GM19455 (cell line): ENCODE results near the gene RNMT.
"Not testable (repeated sequence)": the region's sequence is repeated elsewhere in the genome, so short reads cannot be mapped to it uniquely, and the experiment has no call there.

Source experiments
- ATAC-seq: cut with Tn5 transposase; IDR thresholded peaks from one replicate; pipeline ENCODE4 v1.9.1; 2021; ENCODE audit not compliant: unreplicated experiment

Gene RNMT

DNA sequence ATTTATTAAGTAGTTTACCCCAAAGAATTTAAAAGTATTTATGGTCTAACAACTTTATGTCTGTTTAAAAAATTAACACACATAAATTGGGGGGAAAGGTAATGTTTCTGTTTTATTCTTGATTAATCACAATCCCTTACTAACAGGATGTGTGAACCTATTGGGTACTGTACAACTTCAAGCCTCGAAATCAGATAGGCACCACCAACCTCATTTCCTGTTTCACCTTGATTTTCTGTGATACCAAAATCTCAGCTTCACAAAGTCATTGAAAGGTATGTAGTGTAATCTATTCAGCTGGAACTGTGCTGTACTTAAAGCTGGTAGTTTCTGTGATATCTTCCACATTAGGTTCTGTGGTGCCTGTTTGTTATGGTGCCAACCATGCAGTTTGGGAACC is 4.0 kb downstream of the RNMT start:
- no peak for ATAC-seq

DNA sequence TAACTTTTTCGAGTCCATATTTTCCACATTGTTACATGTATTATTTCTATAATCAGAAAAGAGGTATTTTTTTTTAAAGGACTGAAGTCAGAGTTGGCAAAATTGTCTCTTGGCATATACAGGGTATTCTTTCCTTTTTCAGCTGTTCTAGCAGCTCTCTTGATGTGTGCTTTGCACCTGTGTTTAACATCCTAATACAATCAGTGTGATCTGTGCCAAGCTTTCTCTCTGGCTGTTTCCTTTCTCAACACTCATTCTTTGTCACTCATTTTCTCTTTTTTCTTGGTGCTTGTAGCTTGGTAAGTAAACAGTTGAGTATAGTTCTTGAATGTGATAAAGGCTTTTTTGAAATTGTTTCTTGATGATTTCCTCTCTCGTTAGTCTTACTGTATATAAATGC is 9.2 kb downstream of the RNMT start:
- ATAC-seq, result no peak

DNA sequence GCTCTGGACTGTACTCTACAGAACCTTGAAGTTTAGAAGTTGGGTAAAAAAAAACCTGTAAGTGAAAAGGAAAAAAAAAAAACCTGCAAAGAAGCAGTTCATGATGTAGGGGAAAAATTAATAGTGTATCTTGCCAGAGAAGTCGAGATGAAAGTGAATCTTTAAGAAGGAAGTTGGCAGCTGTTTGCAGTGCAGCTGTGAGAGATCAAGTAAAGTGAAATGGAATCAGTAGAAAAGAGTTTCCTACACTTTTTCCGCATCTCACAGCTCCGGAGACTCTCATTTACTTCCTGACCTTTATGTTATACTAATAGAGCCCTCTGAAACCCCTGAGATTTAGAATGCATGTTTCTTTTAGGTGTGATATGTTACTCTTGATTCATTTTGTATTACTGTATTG is 19.2 kb downstream of the RNMT start:
- no peak for ATAC-seq

DNA sequence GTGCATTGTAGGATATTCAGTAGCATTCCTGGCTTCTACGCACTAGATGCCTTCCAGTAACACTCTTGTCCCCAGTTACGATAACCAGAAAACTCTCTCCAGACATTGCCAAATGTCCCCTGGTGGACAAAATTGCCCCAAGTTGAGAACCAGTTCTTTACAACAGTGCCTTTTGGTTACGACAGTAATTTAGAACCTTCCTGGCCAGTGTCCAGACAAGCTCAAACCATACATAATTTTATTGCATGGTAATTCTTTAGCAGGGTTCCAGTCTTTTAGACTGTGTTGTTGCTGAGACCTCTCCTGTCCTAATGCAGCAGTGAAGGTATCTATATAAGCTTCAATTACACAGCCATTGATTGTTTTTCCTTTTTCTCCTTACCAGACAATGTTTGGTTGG is 20.2 kb downstream of the RNMT start:
- ATAC-seq, result no peak

DNA sequence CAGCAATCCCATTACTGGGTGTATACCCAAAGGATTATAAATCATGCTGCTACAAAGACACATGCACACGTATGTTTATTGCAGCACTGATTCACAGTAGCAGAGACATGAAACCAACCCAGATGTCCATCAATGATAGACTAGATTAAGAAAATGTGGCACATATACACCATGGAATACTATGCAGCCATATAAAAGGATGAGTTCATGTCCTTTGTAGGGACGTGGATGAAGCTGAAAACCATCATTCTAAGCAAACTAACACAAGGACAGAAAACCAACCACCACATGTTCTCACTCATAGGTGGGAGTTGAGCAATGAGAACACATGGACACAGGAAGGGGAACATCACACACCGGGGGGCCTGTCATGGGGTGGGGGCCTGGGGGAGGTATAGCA is 25.1 kb downstream of the RNMT start:
- not testable (repeated sequence) for ATAC-seq

DNA sequence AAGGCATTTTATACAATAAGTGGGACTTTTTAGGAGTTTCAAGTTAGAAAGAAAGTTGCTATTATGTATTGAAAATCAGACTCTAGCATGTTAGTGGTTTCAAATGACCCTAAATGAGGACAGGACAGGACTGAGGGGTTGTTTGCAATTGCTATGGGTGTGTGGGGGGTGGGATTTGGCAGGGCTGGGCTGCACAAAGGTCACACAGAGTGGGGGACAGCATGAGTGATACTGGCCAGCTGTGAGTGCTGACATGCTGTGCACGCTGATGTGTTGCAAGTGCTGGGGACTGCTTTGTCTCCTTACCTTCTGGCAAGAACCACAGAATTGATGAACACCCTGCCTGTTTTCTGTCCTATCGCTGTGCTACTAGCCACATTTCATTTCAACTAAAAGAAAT is 29.8 kb downstream of the RNMT start:
- no peak for ATAC-seq

DNA sequence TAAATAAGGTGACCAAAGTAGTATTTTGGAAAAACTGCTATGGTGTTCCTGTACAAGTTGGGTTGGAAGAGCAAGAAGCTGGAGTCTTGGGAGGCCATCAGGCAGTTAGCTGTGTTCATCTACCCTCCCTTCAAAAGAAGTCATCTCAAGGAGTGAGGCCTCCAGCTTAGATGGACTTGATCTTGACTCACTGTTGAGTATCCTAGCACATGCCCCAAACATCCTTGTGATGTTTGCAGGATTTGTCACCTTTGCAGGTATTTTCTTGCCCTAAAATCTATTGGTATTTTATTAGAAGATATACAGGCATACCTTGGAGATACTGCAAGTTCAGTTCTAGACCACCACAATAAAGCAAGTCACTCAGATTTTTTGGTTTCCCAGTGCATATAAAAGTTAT is 30.2 kb downstream of the RNMT start:
- no peak for ATAC-seq

DNA sequence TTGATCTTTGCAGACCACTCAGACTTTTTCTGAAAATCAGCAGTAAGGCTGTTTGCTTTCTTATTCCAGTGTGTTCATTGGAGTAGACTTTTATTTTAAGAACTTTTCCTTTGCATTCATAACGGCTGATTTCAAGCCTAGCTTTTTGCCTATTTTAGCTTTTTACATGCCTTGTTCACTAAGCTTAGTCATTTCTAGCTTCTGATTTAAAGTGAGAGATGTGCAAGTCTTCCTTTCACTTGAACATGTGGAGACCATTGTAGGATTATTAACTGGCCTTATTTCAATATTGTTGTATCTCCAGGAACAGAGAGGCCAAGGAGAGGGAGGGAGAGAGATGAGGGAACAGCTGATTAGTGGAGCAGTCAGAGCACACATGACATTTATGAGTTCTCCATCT is 32.1 kb downstream of the RNMT start:
- no peak for ATAC-seq

DNA sequence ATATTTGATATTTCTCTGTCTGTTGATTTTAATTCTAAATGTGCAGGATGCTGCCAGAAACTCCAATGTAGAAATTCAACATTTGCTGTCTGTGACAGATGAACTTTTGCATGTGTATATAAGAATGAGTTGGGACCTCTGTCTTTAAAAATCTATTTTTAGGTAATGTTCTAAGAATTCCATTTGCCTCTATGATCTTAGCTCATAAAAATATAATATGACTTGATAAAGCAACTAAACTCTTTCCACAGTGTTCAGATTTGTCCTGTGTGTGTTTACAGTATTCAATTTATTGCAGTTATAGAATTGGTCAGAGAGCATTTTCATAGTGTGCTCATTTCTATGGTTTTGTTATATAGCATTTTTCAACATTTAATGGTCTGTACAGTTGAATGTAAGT is 33.6 kb downstream of the RNMT start:
- no peak for ATAC-seq

DNA sequence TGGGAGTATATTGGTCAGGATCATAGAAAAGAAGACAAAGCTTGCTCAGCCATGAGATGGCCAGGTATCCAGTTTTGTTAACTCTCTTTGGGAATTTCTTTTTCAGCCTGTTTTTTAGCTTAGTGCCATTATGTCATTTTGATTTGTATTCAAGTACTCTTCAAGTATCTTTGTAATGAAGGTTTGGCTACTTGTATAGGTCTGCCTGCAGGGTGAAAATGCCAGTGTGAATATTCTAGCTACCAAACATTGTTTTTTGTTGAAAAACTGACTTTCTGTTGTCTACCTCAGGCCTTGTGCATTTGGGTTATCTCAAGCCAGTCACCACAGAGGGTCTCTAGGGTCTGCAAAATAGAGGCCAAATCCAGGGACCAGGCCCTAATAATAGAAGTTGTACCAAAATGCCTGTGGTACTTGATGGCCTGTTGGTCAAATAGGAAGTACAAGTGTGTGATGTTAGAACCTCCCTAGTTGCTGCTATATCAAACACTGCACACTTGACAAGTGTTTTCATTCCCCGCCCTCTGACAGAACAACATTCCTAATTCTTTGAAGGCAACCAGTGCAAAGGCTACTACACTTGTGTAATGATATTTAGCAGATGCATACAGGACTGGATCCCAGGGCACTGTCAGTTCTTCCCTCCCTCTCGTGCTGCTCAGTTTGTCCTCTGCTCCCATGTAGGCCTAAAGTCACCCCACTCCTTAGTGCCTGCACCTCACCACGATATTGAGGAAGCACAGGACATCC is 36.4 kb downstream of the RNMT start:
- no peak for ATAC-seq

DNA sequence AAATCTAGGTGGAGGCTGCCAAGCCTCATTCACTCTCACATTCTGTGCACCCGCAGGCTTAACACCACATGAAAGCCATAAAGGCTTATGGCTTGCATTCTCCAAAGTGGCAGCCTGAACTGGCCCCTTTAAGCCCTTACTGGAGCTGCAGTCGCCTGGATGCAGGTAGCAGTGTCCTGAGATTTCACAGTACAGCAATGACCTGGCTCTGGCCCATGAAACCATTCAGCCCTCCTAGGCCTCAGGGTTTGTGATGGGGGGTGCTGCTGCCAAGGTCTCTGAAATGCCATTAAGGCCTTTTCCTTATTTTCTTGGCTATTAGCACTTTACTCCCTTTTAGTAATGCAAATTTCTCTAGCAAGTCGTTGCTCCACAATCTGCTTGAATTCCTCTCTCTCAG is 48.6 kb downstream of the RNMT start:
- ATAC-seq, result no peak

DNA sequence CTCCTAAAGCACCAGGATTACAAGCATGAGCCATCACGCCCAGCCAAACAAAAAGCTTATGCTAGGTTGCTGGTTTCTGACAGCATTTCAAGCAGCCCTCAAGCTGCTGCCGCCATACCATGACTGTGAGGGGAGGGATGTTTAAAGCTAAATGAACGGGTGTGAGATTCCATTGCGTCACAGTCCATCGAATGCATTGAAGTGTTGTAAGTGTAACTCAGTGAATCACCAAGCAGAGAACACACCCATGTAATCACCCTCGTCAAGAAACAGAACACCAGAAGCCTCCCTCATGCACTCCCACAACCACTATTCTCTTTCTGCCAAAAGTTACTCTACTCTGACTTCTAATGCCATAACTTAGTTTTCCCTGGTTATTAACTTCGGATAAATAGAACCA is 64.7 kb downstream of the RNMT start:
- ATAC-seq, result no peak

DNA sequence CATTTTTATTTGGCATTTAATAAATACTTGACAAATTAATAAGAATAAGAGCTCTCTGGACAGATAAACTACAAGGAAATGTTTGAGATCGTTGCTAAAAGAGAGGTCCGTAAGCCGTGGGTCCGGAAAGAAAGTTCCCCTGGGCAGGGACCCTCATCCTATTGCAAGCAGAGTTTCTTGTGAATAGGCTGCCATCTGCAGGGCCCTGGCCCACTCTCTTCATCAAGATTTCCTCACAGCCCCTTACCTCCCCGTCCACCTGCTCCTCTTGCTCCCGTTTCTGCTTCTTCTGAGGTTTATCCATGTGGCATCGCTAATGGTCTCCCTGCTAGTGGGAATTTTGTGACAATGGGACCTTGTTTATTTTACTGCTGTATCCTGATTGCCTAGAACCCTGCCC is 67.3 kb downstream of the RNMT start:
- no peak for ATAC-seq

DNA sequence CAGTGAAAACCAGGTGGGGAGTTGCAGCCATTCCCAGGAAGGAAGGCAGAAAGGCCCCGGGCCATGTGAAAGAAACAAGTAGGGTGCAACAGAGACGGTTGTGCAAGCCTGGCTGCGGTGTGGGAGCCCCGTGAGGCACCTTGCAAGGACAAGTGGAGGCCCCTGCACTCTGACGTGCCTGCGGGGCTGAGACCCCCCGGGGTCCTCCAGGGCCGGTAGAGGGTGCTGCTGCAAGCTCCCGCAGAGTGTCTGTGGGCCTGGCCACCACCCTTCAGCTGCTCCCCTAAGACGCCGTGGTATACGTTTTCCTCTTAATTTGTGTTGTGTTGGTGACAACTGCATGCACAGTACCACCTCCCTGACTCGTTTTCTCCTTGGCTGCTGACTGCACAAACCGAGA is 70.0 kb downstream of the RNMT start:
- no peak for ATAC-seq

DNA sequence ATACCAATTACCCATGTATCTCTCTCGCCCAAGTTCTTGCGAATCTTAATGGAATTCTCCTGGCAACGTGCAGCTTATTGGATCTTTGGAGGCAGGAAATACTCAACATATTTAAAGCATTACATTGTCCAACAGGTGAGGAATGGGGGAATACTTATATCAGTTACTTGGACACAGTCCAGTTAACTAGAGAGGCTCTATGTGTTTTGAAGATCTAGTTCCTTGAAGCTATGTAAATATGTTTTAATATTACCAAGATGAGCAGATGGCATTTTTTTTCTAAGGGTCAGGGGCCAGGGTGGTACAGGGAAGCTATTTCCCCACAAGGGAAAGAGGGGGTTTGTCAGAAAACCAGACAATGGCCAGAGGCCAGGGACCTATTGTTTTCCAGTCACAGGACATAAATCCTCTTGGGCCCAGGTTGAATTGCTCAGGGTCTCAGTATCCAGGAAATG is 70.7 kb downstream of the RNMT start:
- ATAC-seq, result no peak

DNA sequence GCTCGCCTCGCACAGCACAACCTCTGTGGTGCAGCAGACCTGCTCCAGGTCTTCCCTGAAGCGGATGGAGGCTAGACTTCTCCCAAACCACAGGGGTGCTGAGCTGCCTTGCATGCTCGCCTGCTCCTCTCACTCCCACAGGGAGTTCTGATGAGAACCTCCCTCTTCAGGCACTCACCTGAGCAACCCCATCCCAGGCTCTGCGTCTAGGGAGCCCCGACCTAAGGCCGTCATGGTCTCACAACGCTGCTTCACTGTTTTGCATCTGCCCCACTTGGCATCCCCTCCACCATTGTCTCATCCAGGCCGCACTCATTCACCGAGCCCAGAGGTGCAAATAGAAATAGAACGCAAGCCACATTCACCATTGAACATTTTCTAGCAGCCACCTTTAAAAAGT is 72.9 kb downstream of the RNMT start:
- no peak for ATAC-seq

DNA sequence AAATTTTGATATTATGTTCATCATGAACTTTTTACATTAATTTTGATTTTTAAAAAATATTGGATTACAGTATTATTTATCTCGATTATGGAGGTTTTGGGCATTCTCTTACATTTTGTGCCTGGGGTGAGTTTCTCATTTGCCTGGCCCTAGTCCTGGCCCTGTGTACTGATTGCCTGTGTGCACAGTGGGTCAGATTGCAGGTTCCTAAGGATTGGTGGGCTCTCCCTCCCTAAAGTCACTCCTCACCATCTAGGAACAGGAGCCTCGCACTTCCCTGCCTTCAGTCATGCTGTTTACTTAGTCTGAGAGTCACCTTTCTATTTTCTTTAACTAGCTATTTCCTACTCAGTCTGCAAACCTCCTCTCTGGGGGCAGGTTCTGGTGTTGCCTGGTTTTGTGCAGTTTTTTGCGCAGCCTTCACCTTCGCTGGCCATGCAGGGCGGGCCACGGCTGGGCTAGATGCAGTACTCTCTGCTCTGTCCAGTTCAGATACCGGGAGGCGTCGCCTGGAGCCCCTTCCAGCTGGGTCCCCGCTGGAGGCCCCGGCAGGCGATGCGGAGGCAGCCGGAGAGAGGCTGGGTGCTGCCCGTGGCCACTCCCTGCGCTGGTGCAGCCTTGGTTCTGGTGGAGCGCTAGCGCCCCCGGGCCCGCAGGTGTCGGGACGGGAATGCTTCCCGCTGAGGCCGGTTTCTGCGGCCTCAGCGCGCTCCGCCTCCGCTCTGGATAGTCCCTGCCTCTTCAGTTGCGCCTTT is 74.2 kb downstream of the RNMT start:
- no peak for ATAC-seq

DNA sequence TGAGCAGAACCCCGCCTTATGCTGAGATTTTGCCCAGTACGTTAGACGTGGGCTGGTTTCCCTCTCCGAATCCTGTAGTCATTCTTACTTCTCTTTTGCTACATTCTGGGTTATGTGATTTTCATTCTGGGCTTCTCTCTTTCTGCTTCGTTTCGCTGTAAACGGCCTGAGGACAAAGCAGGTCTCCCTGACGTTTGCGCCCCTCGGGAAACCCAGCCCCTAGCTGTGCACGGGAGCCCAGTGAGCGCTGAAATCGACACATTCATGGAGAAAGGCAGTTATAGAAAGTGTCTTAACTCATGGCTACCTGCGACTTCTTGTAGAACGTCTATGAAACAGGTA is 74.8 kb downstream of the RNMT start:
- no peak for ATAC-seq

DNA sequence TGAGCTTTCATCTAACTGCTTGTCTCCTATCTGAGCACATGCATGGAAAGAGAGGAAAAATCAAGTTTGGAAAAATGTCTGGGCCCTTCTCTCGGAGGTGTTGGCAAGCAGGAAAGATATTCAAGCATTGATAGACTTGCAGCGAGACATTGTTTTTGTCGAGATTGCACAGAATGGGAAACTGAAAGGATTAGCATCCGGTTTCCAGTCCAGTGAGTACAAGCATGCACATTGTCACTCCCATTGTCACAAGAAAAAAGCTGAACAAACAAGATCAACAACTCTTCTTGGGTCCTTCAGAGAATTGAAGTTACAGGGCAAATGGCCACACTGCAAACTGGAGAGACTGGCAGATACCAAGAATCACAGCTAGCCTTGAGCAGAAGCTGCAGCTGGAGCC is 77.8 kb downstream of the RNMT start:
- ATAC-seq, result no peak

DNA sequence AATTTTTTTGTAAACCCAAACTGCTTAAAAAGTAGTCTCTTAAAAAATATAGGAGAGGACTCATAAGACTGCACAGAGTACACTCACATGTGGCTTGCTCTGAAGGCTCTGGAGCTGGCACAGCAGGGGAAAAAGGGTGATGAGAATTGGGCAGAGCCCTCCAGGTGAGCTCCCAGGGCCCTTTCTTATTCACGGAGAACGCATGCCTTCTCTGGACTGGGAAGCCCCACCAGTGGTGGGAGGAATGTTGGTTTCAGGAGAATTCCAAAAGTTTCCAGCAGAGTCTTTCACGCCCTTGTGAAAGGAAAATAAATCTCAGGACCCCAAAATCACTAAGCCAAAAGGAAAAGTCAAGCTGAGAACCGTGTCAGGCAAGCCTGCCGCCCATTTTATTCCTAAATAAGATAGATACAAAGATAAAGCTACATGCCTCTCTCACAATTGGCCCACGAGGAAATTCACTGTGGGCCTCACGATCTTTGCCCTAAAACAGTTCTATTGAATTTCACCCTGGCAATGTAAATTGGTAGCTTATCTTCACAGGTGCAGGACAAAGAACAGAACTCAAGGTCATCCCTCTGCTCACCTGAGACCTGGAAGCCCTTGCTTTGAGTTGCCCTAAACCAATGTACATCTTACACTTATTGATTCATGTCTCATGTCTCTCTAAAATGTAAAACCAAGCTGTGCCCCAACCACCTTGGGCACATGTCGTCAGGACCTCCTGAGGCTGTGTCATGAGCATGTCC is 82.0 kb downstream of the RNMT start:
- ATAC-seq, result no peak

DNA sequence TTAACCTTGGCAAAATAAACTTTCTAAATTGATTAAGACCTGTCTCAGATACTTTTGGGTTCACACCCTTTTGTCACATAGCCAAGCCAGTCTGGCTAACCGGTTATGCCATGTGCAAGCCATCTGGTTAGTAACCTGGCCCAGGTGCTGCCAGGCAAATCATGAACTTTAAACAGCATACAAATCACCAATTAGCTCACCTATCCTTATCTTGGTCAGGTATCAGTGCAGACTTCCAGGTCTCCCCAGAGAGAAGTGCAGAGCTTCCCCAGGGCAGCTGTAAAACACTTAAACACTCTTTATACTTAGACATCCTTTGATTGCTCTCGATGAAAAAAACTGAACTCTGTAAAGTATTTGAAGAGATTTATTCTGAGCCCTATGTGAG is 82.6 kb downstream of the RNMT start:
- ATAC-seq, result no peak
